Measurements from ENCODE around the gene ZNF662. TPM values are rescaled to one million over a fixed set of nuclear protein-coding genes. Genes with fewer than 3 reads are reported as not detected.

Gene ZNF662
- total RNA-seq, 1 experiment from 2014 or later, result 0.04 TPM

DNA sequence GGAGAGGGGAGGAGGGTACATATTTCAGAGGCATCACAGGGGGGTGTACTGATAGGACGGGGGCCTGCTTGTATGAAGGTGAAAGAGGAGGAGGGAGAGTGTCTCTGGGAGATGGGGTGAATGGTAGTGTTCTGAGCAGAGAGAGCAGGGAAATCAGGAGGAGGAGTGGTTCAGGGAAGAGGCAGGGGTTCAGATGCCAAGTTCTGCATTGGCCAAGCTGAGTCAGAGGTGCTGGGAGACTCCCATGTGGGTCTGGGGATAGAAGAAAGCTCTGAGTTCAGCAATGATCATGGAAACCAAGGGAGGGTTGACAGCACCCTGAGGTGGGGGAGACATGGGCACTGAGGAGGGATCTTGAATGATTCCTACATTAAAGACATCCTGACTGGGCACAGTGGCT lies 33.2 kb upstream of the ZNF662 start:
- no peaks in the 10 kb centered on the region for H3K79me2 ChIP-seq (ENCODE audit: low read length)
- no peaks in the 10 kb centered on the region for H4K20me1 ChIP-seq (ENCODE audit: low read length)
- H3K27me3 ChIP-seq (ENCODE audit: low read length), result 0 out of 2 replicates have a peak, but pooled peaks cover 3% of the 10 kb centered on the region
- no peaks in the 10 kb centered on the region for H3K9me3 ChIP-seq (ENCODE audit: low read length)
- H3K9ac ChIP-seq (ENCODE audit: low read length), result no peak overlapping the region
- H3K4me2 ChIP-seq (ENCODE audit: low read length), result no peak overlapping the region
- no peaks in the 10 kb centered on the region for H3F3A ChIP-seq (ENCODE audit: low read length, unreplicated experiment)
- ATAC-seq, result no peak
- CTCF ChIA-PET, result no interaction called here
- BruUV-seq (replicated peaks), result no TSS peak
- no peaks in the 10 kb centered on the region for H3K4me1 ChIP-seq (ENCODE audit: insufficient read depth, low read length)
- intact Hi-C loops (cut with micrococcal nuclease), result no loop called here
- no peak overlapping the region for H3K4me3 ChIP-seq (ENCODE audit: low read length)
- H3K27ac ChIP-seq (ENCODE audit: low read length), result no peak overlapping the region
- no peaks in the 10 kb centered on the region for H3K9me2 ChIP-seq (replicated peaks; ENCODE audit: low read length)
- no peak overlapping the region for H2AFZ ChIP-seq (ENCODE audit: low read length)
- POLR2A ChIA-PET (ENCODE audit: unreplicated experiment), result no interaction called here
- H3K36me3 ChIP-seq (ENCODE audit: low read depth, low read length), result no peaks in the 10 kb centered on the region
- no peak for DNase-seq
- TF ChIP-seq CTCF (conservative IDR thresholded peaks at IDR 0.05; ENCODE audit: low read depth, low read length), result no peak
- TF ChIP-seq EZH2phosphoT487 (IDR thresholded peaks at IDR 0.05; ENCODE audit: borderline replicate concordance, low read length), result no peak
- no peak for TF ChIP-seq EZH2 (IDR thresholded peaks at IDR 0.05; ENCODE audit: low read length, unreplicated experiment)

DNA sequence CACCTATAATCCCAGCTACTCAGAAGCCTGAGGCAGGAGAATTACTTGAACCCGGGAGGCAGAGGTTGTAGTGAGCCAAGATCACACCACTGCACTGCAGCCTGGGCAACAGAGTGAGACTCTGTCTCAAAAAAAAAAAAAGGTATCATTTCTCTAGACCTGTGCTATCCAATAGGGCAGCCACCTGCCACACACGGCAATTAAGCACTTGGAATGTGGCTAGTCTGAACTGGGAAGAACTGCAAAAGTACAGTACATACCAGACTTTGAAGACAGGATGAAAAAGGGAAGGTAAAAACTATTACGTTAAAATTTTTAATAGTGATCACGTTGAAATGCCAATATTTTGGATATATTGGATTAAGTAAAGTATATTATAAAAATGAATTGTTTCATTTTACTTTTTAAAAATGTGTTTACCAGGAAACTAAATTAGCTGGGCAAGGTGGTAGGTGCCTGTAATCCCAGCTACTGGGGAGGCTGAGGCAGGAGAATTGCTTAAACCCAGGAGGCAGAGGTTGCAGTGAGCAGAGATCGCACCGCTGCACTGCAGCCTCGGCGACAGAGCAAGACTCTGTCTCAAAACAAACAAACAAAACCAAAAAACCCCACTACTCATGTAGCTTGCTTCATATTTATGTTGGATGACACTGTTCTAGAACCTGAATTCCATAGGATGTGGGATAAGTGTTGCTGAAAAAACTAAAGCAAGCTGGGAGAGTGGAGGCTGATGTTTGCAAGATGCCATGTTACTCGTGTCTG lies 32.5 kb upstream of the ZNF662 start:
- Histone ChIP-seq H3K4me2 (ENCODE audit: low read length) (no peak overlapping the region), H3K79me2 (ENCODE audit: low read length) (no peaks in the 10 kb centered on the region), H2AFZ (ENCODE audit: low read length) (no peak overlapping the region), H3F3A (ENCODE audit: low read length, unreplicated experiment) (no peaks in the 10 kb centered on the region), H3K27ac (ENCODE audit: low read length) (no peak overlapping the region), H3K27me3 (ENCODE audit: low read length) (0 out of 2 replicates have a peak, but pooled peaks cover 3% of the 10 kb centered on the region), H3K9me2 (replicated peaks; ENCODE audit: low read length) (no peaks in the 10 kb centered on the region), H3K9ac (ENCODE audit: low read length) (no peak overlapping the region), H3K4me1 (ENCODE audit: insufficient read depth, low read length) (no peaks in the 10 kb centered on the region), H3K36me3 (ENCODE audit: low read depth, low read length) (no peaks in the 10 kb centered on the region), H3K9me3 (ENCODE audit: low read length) (no peaks in the 10 kb centered on the region), H4K20me1 (ENCODE audit: low read length) (no peaks in the 10 kb centered on the region), H3K4me3 (ENCODE audit: low read length) (no peak overlapping the region)
- ATAC-seq (no peak), DNase-seq (no peak)
- TF ChIP-seq EZH2 (IDR thresholded peaks at IDR 0.05; ENCODE audit: low read length, unreplicated experiment), result no peak
- TF ChIP-seq CTCF (conservative IDR thresholded peaks at IDR 0.05; ENCODE audit: low read depth, low read length), result no peak
- ChIA-PET POLR2A (ENCODE audit: unreplicated experiment) (no interaction called here), CTCF (no interaction called here)
- intact Hi-C loops (cut with micrococcal nuclease), result no loop called here
- BruUV-seq (replicated peaks), result no TSS peak

- Histone ChIP-seq H3K9me2 (replicated peaks; ENCODE audit: low read length) (no peaks in the 10 kb centered on the region), H3K4me3 (ENCODE audit: low read length) (no peak overlapping the region), H3K79me2 (ENCODE audit: low read length) (no peaks in the 10 kb centered on the region), H3K4me1 (ENCODE audit: insufficient read depth, low read length) (no peaks in the 10 kb centered on the region), H3K9ac (ENCODE audit: low read length) (no peak overlapping the region), H4K20me1 (ENCODE audit: low read length) (no peaks in the 10 kb centered on the region), H3K36me3 (ENCODE audit: low read depth, low read length) (no peaks in the 10 kb centered on the region), H3K27ac (ENCODE audit: low read length) (no peak overlapping the region), H3K27me3 (ENCODE audit: low read length) (0 out of 2 replicates have a peak, but pooled peaks cover 3% of the 10 kb centered on the region), H3K9me3 (ENCODE audit: low read length) (no peaks in the 10 kb centered on the region), H2AFZ (ENCODE audit: low read length) (no peak overlapping the region), H3F3A (ENCODE audit: low read length, unreplicated experiment) (no peaks in the 10 kb centered on the region), H3K4me2 (ENCODE audit: low read length) (no peak overlapping the region)
- no TSS peak for BruUV-seq (replicated peaks)
- POLR2A ChIA-PET (ENCODE audit: unreplicated experiment), result no interaction called here
- no peak for DNase-seq
- intact Hi-C loops (cut with micrococcal nuclease), result no loop called here
- CTCF ChIA-PET, result no interaction called here
- TF ChIP-seq CTCF (conservative IDR thresholded peaks at IDR 0.05; ENCODE audit: low read depth, low read length) (no peak), EZH2phosphoT487 (IDR thresholded peaks at IDR 0.05; ENCODE audit: borderline replicate concordance, low read length) (no peak)
- ATAC-seq, result no peak
Measured at GRCh38 chr3:42874749-42875148, 31.2 kb upstream of the ZNF662 start.

Measured in PC-3 (cell line).